ENCODE results near the gene ILKAP. TPM values are rescaled to one million over a fixed set of nuclear protein-coding genes. Genes with fewer than 3 reads are reported as not detected.

Gene ILKAP
- total RNA-seq, 1 experiment from 2014 or later = 49.9 TPM

- no peaks in the 10 kb centered on the region for H3K4me1 ChIP-seq (ENCODE audit: control insufficient read depth, insufficient read depth, low read length)
- H3K4me3 ChIP-seq (ENCODE audit: low read depth in 2 of 2, low read length in 2 of 2) = no peak overlapping the region
- DNase-seq (ENCODE audit: low read depth, low spot score) (no peak), ATAC-seq (no peak)
- in situ Hi-C loops (cut with HindIII; ENCODE audit: low pct_unique_long_range_greater_than_20kb, low sequenced_read_pairs) = no loop called here
- ChIA-PET CTCF (no interaction called here), POLR2A (no interaction called here)
- H3K9me3 ChIP-seq (ENCODE audit: control insufficient read depth, insufficient read depth, low read depth, low read length) = no peaks in the 10 kb centered on the region
- TF ChIP-seq TCF7L2 (IDR thresholded peaks at IDR 0.05; ENCODE audit: low read depth, low read length) (no peak), SIN3A (IDR thresholded peaks at IDR 0.05; ENCODE audit: borderline replicate concordance, insufficient read depth, low read depth, low read length) (no peak), POLR2AphosphoS5 (IDR thresholded peaks at IDR 0.05; ENCODE audit: low read depth, low read length) (no peak)
- TF ChIP-seq, protein P1, sequence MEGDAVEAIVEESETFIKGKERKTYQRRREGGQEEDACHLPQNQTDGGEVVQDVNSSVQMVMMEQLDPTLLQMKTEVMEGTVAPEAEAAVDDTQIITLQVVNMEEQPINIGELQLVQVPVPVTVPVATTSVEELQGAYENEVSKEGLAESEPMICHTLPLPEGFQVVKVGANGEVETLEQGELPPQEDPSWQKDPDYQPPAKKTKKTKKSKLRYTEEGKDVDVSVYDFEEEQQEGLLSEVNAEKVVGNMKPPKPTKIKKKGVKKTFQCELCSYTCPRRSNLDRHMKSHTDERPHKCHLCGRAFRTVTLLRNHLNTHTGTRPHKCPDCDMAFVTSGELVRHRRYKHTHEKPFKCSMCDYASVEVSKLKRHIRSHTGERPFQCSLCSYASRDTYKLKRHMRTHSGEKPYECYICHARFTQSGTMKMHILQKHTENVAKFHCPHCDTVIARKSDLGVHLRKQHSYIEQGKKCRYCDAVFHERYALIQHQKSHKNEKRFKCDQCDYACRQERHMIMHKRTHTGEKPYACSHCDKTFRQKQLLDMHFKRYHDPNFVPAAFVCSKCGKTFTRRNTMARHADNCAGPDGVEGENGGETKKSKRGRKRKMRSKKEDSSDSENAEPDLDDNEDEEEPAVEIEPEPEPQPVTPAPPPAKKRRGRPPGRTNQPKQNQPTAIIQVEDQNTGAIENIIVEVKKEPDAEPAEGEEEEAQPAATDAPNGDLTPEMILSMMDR (IDR thresholded peaks at IDR 0.05) = no peak
- TF ChIP-seq, protein P2, sequence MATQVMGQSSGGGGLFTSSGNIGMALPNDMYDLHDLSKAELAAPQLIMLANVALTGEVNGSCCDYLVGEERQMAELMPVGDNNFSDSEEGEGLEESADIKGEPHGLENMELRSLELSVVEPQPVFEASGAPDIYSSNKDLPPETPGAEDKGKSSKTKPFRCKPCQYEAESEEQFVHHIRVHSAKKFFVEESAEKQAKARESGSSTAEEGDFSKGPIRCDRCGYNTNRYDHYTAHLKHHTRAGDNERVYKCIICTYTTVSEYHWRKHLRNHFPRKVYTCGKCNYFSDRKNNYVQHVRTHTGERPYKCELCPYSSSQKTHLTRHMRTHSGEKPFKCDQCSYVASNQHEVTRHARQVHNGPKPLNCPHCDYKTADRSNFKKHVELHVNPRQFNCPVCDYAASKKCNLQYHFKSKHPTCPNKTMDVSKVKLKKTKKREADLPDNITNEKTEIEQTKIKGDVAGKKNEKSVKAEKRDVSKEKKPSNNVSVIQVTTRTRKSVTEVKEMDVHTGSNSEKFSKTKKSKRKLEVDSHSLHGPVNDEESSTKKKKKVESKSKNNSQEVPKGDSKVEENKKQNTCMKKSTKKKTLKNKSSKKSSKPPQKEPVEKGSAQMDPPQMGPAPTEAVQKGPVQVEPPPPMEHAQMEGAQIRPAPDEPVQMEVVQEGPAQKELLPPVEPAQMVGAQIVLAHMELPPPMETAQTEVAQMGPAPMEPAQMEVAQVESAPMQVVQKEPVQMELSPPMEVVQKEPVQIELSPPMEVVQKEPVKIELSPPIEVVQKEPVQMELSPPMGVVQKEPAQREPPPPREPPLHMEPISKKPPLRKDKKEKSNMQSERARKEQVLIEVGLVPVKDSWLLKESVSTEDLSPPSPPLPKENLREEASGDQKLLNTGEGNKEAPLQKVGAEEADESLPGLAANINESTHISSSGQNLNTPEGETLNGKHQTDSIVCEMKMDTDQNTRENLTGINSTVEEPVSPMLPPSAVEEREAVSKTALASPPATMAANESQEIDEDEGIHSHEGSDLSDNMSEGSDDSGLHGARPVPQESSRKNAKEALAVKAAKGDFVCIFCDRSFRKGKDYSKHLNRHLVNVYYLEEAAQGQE (IDR thresholded peaks at IDR 0.05; ENCODE audit: insufficient read depth in 1 of 2, low read depth in 2 of 2, low read length in 1 of 2) = no peak
- no peaks in the 10 kb centered on the region for H3K36me3 ChIP-seq (ENCODE audit: control insufficient read depth, insufficient read depth, low read length)
- no peak overlapping the region for H3K27ac ChIP-seq (ENCODE audit: low read length)
- intact Hi-C loops (cut with micrococcal nuclease; ENCODE audit: unreplicated experiment) = no loop called here
- no peaks in the 10 kb centered on the region for H3K27me3 ChIP-seq (ENCODE audit: control insufficient read depth, insufficient read depth, low read length)
- BruUV-seq (replicated peaks) = no TSS peak
Measured at GRCh38 chr2:238130696-238131628, 72.5 kb downstream of the ILKAP start.

DNA sequence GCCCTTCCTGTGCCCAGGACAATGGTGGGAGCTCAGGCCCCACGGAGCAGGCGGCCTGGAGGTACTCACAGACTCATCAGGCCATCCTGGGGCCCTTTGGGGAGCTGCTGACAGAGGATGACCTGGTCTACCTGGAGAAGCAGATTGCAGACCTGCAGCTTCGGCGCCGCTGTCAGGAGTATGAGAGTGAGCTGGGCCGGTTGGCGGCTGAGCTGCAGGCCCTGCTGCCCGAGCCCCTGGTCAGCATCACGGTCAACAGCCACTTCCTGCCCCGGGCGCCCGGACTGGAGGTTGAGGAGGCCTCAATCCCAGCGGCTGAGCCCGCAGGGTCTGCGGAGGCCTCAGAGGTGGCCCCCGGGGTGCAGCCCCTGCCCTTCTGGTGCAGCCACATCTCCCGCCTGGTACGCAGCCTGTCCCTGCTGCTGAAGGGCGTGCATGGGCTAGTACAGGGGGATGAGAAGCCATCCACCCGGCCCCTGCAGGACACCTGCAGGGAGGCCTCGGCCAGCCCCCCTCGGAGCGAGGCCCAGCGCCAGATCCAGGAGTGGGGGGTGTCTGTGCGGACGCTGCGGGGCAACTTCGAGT, 73.3 kb downstream of the ILKAP start:
- ATAC-seq = no peak
- intact Hi-C loops (cut with micrococcal nuclease; ENCODE audit: unreplicated experiment) = no loop called here
- ChIA-PET CTCF (no interaction called here), POLR2A (no interaction called here)
- no peaks in the 10 kb centered on the region for H3K4me1 ChIP-seq (ENCODE audit: control insufficient read depth, insufficient read depth, low read length)
- no peaks in the 10 kb centered on the region for H3K27me3 ChIP-seq (ENCODE audit: control insufficient read depth, insufficient read depth, low read length)
- no peak for TF ChIP-seq TCF7L2 (IDR thresholded peaks at IDR 0.05; ENCODE audit: low read depth, low read length)
- no TSS peak for BruUV-seq (replicated peaks)
- H3K4me3 ChIP-seq (ENCODE audit: low read depth in 2 of 2, low read length in 2 of 2) = no peak overlapping the region
- H3K36me3 ChIP-seq (ENCODE audit: control insufficient read depth, insufficient read depth, low read length) = no peaks in the 10 kb centered on the region
- in situ Hi-C loops (cut with HindIII; ENCODE audit: low pct_unique_long_range_greater_than_20kb, low sequenced_read_pairs) = no loop called here
- H3K9me3 ChIP-seq (ENCODE audit: control insufficient read depth, insufficient read depth, low read depth, low read length) = no peaks in the 10 kb centered on the region
- H3K27ac ChIP-seq (ENCODE audit: low read length) = no peak overlapping the region
- DNase-seq (ENCODE audit: low read depth, low spot score) = no peak

All from Panc1 (cell line).